ENCODE data around the gene ATXN2.
"Not testable (repeated sequence)": the region's sequence is repeated elsewhere in the genome, so short reads cannot be mapped to it uniquely, and the experiment has no call there.

The ATXN2 gene

DNA sequence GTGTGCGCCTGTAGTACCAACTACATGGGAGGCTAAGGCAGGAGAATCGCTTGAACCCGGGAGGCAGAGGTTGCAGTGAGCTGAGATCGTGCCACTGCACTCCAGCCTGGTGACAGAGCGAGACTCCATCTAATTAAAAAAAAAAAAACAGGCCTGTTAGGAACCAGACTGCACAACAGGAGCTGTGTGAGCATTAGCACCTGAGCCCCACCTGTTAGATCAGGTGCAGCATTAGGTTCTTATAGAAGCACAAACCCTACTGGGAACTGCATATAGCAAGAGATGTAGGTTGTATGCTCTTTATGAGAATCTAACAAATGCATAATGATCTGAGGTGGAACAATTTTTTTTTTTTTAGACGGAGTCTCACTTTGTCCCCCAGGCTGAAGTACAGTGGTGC lies 8.6 kb downstream of the ATXN2 start:
- H3K4me3 Mint-ChIP-seq = no peak overlapping the region
- no peaks in the 10 kb centered on the region for H3K27me3 Mint-ChIP-seq (ENCODE audit: low read depth)
- H3K4me1 Mint-ChIP-seq (ENCODE audit: low read depth) = peaks cover 7% of the 10 kb centered on the region
- no peaks in the 10 kb centered on the region for H3K9me3 Mint-ChIP-seq
- no peak overlapping the region for H3K27ac Mint-ChIP-seq
- no peaks in the 10 kb centered on the region for H3K36me3 Mint-ChIP-seq (ENCODE audit: low read depth)

DNA sequence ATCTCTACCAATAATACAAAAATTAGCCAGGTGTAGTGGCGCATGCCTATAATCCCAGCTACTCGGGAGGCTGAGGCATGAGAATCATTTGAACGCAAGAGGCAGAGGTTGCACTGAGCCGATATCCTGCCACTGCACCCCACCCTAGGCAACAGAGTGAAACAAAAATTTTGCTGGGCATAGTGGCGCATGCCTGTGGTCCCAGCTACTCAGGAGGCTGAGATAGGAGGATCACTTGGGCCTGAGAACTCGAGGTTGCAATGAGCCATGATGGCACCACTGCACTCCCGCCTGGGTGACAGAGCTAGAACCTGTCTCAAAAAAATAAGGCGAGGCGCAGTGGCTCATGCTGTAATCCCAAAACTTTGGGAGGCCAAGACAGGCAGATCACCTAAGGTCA lies 9.5 kb downstream of the ATXN2 start:
- H3K4me1 Mint-ChIP-seq (ENCODE audit: low read depth) = peaks cover 5% of the 10 kb centered on the region
- no peaks in the 10 kb centered on the region for H3K36me3 Mint-ChIP-seq (ENCODE audit: low read depth)
- no peaks in the 10 kb centered on the region for H3K27me3 Mint-ChIP-seq (ENCODE audit: low read depth)
- H3K27ac Mint-ChIP-seq = no peak overlapping the region
- no peak overlapping the region for H3K4me3 Mint-ChIP-seq
- H3K9me3 Mint-ChIP-seq = no peaks in the 10 kb centered on the region

DNA sequence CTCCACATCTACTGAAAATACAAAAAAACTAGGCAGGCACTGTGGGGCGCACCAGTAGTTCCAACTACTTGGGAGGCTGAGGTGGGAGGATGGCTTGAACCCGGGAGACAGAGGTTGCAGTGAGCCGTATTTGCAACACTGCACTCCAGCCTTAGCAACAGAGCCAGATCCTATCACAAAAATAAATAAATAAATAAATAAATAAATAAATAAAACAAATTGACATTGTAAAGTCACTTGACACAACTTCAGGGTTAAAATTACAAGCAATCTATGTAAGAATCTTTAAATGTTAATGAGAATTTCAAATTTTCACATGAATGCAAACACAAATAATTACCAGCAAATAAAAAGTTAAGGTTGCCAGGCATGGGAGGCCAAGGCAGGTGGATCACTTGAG lies 11.1 kb downstream of the ATXN2 start:
- no peaks in the 10 kb centered on the region for H3K9me3 Mint-ChIP-seq

DNA sequence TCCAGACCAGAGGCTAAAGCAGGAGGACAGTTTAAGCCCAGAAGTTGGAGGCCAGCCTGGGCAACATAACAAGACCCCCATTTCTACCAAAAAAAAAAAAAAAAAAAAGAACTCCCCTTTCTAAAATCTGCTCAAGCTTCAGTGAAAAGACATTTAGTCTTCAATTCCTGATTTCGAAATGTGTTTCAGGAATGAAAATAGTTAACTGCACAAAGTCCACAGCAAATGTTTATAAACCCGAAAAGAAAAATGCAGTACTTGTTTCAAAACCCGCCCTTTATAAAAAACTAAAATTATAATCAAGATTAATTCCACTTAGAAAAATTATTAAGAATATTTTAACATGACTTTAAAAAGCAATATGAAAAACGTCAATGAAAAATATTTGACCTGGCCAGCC lies 12.1 kb downstream of the ATXN2 start:
- H3K36me3 Mint-ChIP-seq (ENCODE audit: low read depth) = no peaks in the 10 kb centered on the region
- H3K27ac Mint-ChIP-seq = no peak overlapping the region
- H3K4me3 Mint-ChIP-seq = no peak overlapping the region
- peaks cover 1% of the 10 kb centered on the region for H3K4me1 Mint-ChIP-seq (ENCODE audit: low read depth)
- H3K27me3 Mint-ChIP-seq (ENCODE audit: low read depth) = no peaks in the 10 kb centered on the region
- no peaks in the 10 kb centered on the region for H3K9me3 Mint-ChIP-seq

More for the DNA sequence above, 11.1 kb downstream of the ATXN2 start:
- H3K27me3 Mint-ChIP-seq (ENCODE audit: low read depth) = no peaks in the 10 kb centered on the region
- no peak overlapping the region for H3K4me3 Mint-ChIP-seq
- no peak overlapping the region for H3K27ac Mint-ChIP-seq
- no peaks in the 10 kb centered on the region for H3K36me3 Mint-ChIP-seq (ENCODE audit: low read depth)
- H3K4me1 Mint-ChIP-seq (ENCODE audit: low read depth) = peaks cover 1% of the 10 kb centered on the region

DNA sequence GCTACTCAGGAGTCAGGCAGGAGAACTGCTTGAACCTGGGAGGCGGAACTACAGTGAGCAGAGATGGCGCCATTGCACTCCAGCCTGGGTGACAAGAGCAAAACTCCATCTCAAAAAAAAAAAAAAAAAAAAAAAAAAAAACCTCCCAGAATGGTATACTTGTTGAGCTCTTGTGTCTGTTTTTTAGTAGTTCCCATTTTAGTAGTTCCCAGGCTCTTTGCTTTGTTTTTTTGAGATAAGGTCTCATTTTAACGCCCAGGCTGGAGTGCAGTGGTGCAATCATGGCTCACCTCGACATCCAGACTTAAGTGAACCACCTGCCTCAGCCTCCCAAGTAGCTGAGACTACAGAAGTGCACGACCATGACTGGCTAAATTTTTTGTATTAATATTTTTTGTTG lies 13.4 kb downstream of the ATXN2 start:
- no peaks in the 10 kb centered on the region for H3K36me3 Mint-ChIP-seq (ENCODE audit: low read depth)
- no peaks in the 10 kb centered on the region for H3K9me3 Mint-ChIP-seq
- no peak overlapping the region for H3K27ac Mint-ChIP-seq
- H3K4me1 Mint-ChIP-seq (ENCODE audit: low read depth) = peaks cover 4% of the 10 kb centered on the region
- H3K4me3 Mint-ChIP-seq = no peak overlapping the region
- H3K27me3 Mint-ChIP-seq (ENCODE audit: low read depth) = no peaks in the 10 kb centered on the region

DNA sequence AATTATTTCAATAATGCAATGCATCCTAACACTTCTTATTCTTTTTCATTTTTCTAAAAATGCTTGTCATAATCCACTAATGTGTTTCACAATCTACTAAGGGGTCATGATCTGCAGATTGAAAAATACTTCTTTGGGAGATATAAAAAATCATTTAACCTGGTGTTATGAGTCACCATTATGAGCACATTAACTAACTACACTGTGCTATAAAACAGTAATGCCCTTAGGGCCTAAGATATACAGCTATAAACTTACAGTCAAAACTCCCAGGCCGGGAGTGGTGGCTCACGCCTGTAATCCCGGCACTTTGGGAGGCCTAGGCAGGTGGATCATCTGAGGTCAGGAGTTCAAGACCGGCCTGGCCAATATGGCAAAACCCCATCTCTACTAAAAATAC lies 14.2 kb downstream of the ATXN2 start:
- Mint-ChIP-seq H3K4me3 (no peak overlapping the region), H3K9me3 (no peaks in the 10 kb centered on the region), H3K4me1 (ENCODE audit: low read depth) (peaks cover 4% of the 10 kb centered on the region), H3K27ac (no peak overlapping the region), H3K27me3 (ENCODE audit: low read depth) (no peaks in the 10 kb centered on the region), H3K36me3 (ENCODE audit: low read depth) (no peaks in the 10 kb centered on the region)

DNA sequence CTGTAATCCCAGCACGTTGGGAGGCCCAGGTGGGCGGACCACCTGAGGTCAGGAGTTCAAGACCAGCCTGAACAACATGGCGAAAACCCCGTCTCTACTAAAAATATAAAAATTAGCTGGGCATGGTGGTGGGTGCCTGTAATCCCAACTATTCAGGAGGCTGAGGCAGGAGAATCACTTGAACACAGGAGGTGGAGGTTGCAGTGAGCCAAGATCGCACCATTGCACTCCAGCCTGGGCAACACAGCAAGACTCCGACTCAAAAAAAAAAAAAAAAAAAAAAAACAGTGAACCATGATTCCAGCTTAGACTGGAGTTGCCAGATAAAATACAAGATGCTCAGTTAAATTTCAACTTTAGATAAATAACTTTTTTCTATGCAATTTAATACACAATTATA lies 15.6 kb downstream of the ATXN2 start:
- H3K36me3 Mint-ChIP-seq (ENCODE audit: low read depth); H3K4me1 Mint-ChIP-seq (ENCODE audit: low read depth); H3K9me3 Mint-ChIP-seq; H3K27me3 Mint-ChIP-seq (ENCODE audit: low read depth); H3K4me3 Mint-ChIP-seq; H3K27ac Mint-ChIP-seq: not testable (repeated sequence)

DNA sequence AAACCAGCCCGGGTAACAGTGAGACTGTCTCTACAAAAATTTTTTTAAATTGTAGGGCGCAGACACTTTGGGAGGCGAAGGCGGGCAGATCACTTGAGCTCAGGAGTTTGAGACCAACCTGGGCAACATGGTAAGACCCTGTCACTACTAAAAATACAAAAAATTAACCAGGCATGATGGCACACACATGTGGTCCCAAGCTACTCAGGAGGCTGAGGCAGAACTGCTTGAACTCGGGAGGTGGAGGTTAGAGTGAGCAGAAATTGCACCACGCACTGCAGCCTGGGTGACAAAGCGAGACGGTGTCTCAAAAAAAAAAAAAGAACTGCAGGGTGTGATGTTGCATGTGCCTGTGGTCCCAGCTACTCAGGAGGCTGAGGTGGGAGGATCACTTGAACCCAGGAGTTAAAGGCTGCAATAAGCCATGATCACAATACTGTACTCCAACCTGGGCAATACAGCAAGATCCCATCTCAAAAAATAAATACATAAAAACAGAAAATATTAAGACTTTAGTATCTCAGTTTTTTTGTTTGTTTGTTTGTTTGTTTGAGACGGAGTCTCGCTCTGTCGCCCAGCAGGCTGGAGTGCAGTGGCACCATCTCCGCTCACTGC lies 16.9 kb downstream of the ATXN2 start:
- Mint-ChIP-seq H3K36me3 (ENCODE audit: low read depth) (no peaks in the 10 kb centered on the region), H3K27me3 (ENCODE audit: low read depth) (no peaks in the 10 kb centered on the region), H3K4me1 (ENCODE audit: low read depth) (peaks cover 8% of the 10 kb centered on the region), H3K9me3 (no peaks in the 10 kb centered on the region), H3K27ac (no peak overlapping the region), H3K4me3 (no peak overlapping the region)

DNA sequence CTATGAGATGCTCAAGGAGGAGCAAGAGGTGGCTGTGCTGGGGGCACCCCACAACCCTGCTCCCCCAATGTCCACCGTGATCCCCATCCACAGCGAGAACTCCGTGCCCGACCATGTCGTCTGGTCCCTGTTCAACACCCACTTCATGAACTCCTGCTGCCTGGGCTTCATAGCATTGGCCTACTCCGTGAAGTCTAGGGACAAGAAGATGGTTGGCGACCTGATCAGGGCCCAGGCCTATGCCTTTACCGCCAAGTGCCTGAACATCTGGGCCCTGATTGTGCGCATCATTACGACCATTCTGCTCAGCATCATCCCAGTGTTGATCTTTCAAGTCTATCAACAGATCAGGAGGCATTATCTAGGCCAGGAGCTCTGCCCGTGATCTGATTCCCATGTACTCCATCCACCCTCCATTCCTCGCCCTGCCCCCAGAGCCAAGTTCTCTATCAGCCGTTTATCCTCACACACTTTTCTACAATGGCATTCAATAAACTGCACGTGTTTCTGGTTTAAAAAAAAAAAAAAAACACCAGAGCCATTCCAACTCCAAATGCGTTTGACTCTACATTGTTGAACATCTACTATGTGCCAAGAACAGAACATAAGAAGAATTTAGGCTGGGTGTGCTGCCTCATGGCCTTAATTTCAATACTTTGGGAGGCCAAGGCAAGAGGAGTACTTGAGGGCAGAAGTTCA lies 17.5 kb downstream of the ATXN2 start:
- Mint-ChIP-seq H3K27me3 (ENCODE audit: low read depth) (no peaks in the 10 kb centered on the region), H3K27ac (no peak overlapping the region), H3K36me3 (ENCODE audit: low read depth) (no peaks in the 10 kb centered on the region), H3K9me3 (no peaks in the 10 kb centered on the region), H3K4me1 (ENCODE audit: low read depth) (peaks cover 7% of the 10 kb centered on the region), H3K4me3 (no peak overlapping the region)

DNA sequence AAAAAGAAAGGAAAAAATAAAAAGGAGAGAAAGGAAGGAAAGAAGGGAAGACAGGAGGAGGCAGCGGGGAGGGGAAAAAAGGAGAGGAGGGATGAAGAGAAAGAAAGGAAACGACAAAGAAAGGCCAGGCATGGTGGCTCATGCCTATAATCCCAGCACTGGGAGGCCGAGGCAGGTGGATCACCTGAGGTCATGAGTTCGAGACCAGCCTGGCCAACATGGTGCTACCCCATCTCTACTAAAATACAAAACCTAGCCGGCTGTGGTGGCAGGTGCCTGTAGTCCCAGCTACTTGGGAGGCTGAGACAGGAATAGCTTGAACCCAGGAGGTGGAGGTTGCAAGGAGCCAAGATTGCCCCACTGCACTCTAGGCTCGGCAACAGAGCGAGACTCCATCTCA lies 18.4 kb downstream of the ATXN2 start:
- H3K9me3 Mint-ChIP-seq = no peaks in the 10 kb centered on the region

DNA sequence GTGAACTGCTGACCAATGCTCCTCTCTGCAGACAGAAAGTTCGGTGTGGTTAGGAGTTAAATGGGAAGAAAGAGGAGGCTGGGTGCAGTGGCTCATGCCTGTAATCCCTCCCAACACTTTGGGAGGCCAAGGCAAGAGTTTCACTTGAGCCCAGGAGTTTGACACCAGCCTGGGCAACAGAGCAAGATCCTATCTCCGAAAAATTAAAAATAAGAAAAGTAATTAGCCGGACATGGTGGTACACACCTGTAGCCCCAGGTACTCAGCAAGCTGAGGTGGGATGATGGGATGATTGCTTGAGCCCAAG lies 19.0 kb downstream of the ATXN2 start:
- no peaks in the 10 kb centered on the region for H3K36me3 Mint-ChIP-seq (ENCODE audit: low read depth)
- H3K27me3 Mint-ChIP-seq (ENCODE audit: low read depth) = no peaks in the 10 kb centered on the region
- H3K4me3 Mint-ChIP-seq = no peak overlapping the region
- no peaks in the 10 kb centered on the region for H3K9me3 Mint-ChIP-seq
- H3K4me1 Mint-ChIP-seq (ENCODE audit: low read depth) = peaks cover 7% of the 10 kb centered on the region
- H3K27ac Mint-ChIP-seq = no peak overlapping the region

More for the DNA sequence above, 18.4 kb downstream of the ATXN2 start:
- Mint-ChIP-seq H3K27ac (no peak overlapping the region), H3K4me1 (ENCODE audit: low read depth) (peaks cover 7% of the 10 kb centered on the region), H3K27me3 (ENCODE audit: low read depth) (no peaks in the 10 kb centered on the region), H3K36me3 (ENCODE audit: low read depth) (no peaks in the 10 kb centered on the region), H3K4me3 (no peak overlapping the region)

DNA sequence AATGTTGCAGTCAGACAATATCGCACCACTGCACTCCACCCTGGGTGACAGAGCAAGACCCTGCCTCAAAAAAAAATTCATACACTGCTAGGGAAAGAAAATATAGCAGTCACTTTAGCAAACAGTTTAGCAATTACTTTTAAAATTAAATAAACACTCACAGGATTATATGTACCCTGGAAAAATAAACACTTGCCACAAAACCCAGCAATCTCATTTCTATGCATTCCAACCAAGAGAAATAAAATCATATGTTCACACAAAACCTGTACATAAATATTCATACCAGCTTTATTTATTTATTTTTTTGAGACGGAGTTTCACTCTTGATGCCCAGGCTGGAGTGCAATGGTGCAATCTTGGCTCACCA lies 20.2 kb downstream of the ATXN2 start:
- no peak overlapping the region for H3K4me3 Mint-ChIP-seq
- H3K27me3 Mint-ChIP-seq (ENCODE audit: low read depth) = no peaks in the 10 kb centered on the region
- H3K36me3 Mint-ChIP-seq (ENCODE audit: low read depth) = no peaks in the 10 kb centered on the region
- H3K4me1 Mint-ChIP-seq (ENCODE audit: low read depth) = peaks cover 7% of the 10 kb centered on the region
- no peak overlapping the region for H3K27ac Mint-ChIP-seq
- H3K9me3 Mint-ChIP-seq = no peaks in the 10 kb centered on the region

DNA sequence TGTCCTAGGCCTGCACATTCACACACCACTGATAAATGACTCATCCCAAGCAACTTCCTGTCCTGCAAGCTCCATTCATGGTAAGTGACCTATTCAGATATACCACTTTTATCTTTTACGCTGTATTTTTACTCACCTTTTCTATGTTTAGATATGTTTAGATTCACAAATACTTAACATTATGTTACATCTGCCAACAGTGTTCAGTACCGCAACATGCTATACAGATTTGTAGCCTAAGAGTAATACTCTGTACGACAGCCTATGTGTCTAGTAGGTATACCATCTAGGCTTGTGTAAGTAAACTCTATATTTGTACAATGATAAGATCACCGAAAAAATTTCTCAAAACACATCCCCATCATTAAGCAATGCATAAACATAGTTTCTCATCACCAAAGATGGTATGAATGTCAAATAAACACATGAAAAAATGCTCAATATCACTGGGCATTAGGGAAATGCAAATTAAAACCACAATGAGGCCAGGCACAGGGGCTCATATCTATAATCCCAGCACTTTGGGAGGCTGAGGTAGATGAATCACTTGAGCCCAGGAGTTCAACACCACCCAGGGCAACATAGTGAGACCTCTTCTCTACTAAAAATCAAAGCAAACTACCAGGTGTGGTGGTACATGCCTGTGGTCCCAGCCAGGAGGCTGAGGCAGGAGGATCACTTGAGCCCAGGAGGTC lies 20.7 kb downstream of the ATXN2 start:
- H3K27ac Mint-ChIP-seq = no peak overlapping the region
- no peak overlapping the region for H3K4me3 Mint-ChIP-seq
- H3K36me3 Mint-ChIP-seq (ENCODE audit: low read depth) = no peaks in the 10 kb centered on the region
- peaks cover 7% of the 10 kb centered on the region for H3K4me1 Mint-ChIP-seq (ENCODE audit: low read depth)
- H3K9me3 Mint-ChIP-seq = no peaks in the 10 kb centered on the region
- no peaks in the 10 kb centered on the region for H3K27me3 Mint-ChIP-seq (ENCODE audit: low read depth)

DNA sequence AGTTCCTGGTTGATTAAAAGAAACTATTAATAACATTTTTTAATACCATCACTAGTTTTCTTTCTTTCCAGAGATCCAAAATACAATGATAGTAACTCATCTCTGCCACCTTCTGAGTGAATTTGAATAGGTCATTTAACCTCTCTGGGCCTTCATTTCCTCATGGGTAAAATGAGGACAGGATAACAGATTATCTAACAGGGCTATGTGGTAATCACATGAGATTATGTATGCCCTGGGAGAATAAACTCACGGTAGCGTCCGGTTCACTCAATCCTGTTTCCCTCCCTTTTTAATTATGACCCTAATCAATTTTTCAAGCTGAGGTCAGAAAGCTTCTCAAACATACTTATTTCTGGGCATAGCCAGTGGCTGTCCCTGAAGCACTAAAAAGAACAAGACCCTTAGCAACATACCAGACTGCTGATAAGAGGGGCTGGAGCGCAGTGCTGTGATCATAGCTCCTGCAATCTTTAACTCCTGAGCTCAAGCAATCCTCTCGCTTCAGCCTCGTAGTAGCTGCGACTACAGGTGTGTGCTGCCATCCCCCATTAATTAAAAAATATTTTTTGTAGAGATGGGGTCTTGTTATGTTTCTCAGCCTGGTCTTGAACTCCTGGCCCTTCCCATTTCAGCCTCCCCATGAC lies 24.2 kb downstream of the ATXN2 start:
- H3K27ac Mint-ChIP-seq = no peak overlapping the region
- no peak overlapping the region for H3K4me3 Mint-ChIP-seq
- no peaks in the 10 kb centered on the region for H3K9me3 Mint-ChIP-seq
- H3K36me3 Mint-ChIP-seq (ENCODE audit: low read depth) = no peaks in the 10 kb centered on the region
- H3K27me3 Mint-ChIP-seq (ENCODE audit: low read depth) = no peaks in the 10 kb centered on the region
- H3K4me1 Mint-ChIP-seq (ENCODE audit: low read depth) = peaks cover 5% of the 10 kb centered on the region

DNA sequence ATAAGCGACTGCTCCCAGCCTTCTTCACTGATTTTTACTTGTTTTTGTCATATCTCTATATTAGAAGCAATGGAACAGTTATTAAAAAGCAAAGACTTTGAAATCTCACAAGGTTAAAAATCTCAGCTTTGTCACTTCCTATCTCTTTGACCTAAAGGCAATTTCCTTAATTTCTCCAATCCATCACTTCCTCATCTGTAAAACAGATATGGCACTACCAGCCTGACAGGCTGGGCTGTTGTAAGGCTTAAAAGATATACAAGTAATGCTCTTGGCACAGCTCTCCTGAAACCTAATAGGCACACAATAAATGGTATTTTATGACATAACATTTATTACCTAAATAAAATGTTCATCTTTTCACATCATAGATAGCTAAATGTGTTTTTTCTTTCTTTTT lies 25.6 kb downstream of the ATXN2 start:
- peaks cover 10% of the 10 kb centered on the region for H3K4me1 Mint-ChIP-seq (ENCODE audit: low read depth)
- no peaks in the 10 kb centered on the region for H3K27me3 Mint-ChIP-seq (ENCODE audit: low read depth)
- H3K9me3 Mint-ChIP-seq = no peaks in the 10 kb centered on the region
- H3K27ac Mint-ChIP-seq = no peak overlapping the region
- no peaks in the 10 kb centered on the region for H3K36me3 Mint-ChIP-seq (ENCODE audit: low read depth)
- no peak overlapping the region for H3K4me3 Mint-ChIP-seq
